Smooth muscle cell (in vitro differentiated cells): ENCODE data around the gene NCKAP5. TPM values are rescaled to one million over a fixed set of nuclear protein-coding genes. Genes with fewer than 3 reads are reported as not detected.

ENCODE experiments used
- DNase-seq: peaks from one replicate; lab custom pipeline; 2025; ENCODE audit not compliant: unreplicated experiment; lab: John Stamatoyannopoulos, UW
- H2AFZ ChIP-seq: fragments of 200-600 bp; sonication (generic); 2 replicates; pipeline ENCODE4 v1.6.0; 2016; ENCODE audit warnings: antibody characterized with exemption, low read depth, mild to moderate bottlenecking
- H3F3A ChIP-seq: fragments of 200-600 bp; sonication (generic); 2 replicates; pipeline ENCODE4 v1.6.0; 2017; ENCODE audit warnings: antibody characterized with exemption, low read depth
- H3K27ac ChIP-seq: fragments of 200-600 bp; sonication (generic); 2 replicates; pipeline ENCODE4 v1.5.1; 2016; ENCODE audit warnings: low read depth, mild to moderate bottlenecking
- H3K27me3 ChIP-seq: fragments of 200-600 bp; sonication (generic); 2 replicates; pipeline ENCODE4 v1.6.1; 2016; ENCODE audit warnings: low read depth, mild to moderate bottlenecking
- H3K36me3 ChIP-seq: fragments of 200-600 bp; sonication (generic); 2 replicates; pipeline ENCODE4 v1.5.1; 2016; ENCODE audit warnings: low read depth
- H3K4me1 ChIP-seq: fragments of 200-600 bp; sonication (generic); 2 replicates; pipeline ENCODE4 v1.5.1; 2016; ENCODE audit warnings: low read depth
- H3K4me2 ChIP-seq: fragments of 200-600 bp; sonication (generic); 2 replicates; pipeline ENCODE4 v1.6.0; 2016; ENCODE audit warnings: mild to moderate bottlenecking
- H3K4me3 ChIP-seq: fragments of 200-600 bp; sonication (generic); 2 replicates; pipeline ENCODE4 v1.5.1; 2016; ENCODE audit warnings: mild to moderate bottlenecking
- H3K79me2 ChIP-seq: fragments of 200-600 bp; sonication (generic); 2 replicates; pipeline ENCODE4 v1.6.0; 2016; ENCODE audit warnings: low read depth, mild to moderate bottlenecking
- H3K9ac ChIP-seq: fragments of 200-600 bp; sonication (generic); 2 replicates; pipeline ENCODE4 v1.6.0; 2016; ENCODE audit warnings: low read depth
- H3K9me3 ChIP-seq: fragments of 200-600 bp; sonication (generic); replicated peaks from 2 replicates; pipeline ENCODE4 v1.5.1; 2016; ENCODE audit warnings: low read depth
- H4K20me1 ChIP-seq: fragments of 200-600 bp; sonication (generic); 2 replicates; pipeline ENCODE4 v1.6.0; 2016; ENCODE audit warnings: low read depth
- CTCF ChIP-seq: fragments of 200-600 bp; sonication (generic); IDR thresholded peaks from 2 replicates; pipeline ENCODE4 v1.5.1; 2017; ENCODE audit warnings: borderline replicate concordance, mild to moderate bottlenecking, antibody characterized with exemption; ENCODE audit not compliant: insufficient read depth, poor library complexity, severe bottlenecking
- WGBS: methylation state at CpG from one replicate; pipeline ENCODE4 v1.1.7; 2016; ENCODE audit warnings: low lambda C conversion rate; 5-methylcytosine and 5-hydroxymethylcytosine counted together
- polyA plus RNA-seq: library from polyadenylated mRNA; unstranded; fragments of >200 nt; fragmentation: Nextera tagmentation; extraction: Ambion mirVana; gene quantifications from 2 replicates; pipeline ENCODE4 v1.2.1, GENCODE V29; 2016
- total RNA-seq: library from RNA; depleted of rRNA; stranded (reverse); fragments of >200 nt; gene quantifications from 2 replicates; pipeline ENCODE4 v1.2.3, GENCODE V29; 2014

NCKAP5 gene
- total and polyA plus RNA-seq, 2 experiments from 2014 or later: 4.6 to 9.5 TPM

- Histone ChIP-seq H3K4me2 (no peak overlapping the region), H4K20me1 (peaks cover 8% of the 10 kb centered on the region), H3K9me3 (no peaks in the 10 kb centered on the region), H3K9ac (no peak overlapping the region), H3K27ac (no peak overlapping the region), H2AFZ (no peak overlapping the region), H3K79me2 (no peaks in the 10 kb centered on the region), H3K36me3 (no peaks in the 10 kb centered on the region), H3K27me3 (no peaks in the 10 kb centered on the region), H3K4me3 (no peak overlapping the region), H3K4me1 (no peaks in the 10 kb centered on the region), H3F3A (no peaks in the 10 kb centered on the region)
- TF ChIP-seq CTCF: no peak
- WGBS: 94% methylated on average over 9 of the region's 9 CpGs
- no peak for DNase-seq
Observed at GRCh38 chr2:133223226-133223625, 345.0 kb downstream of the NCKAP5 start.

GRCh38 chr2:133221398-133221797 is 346.9 kb downstream of the NCKAP5 start:
- Histone ChIP-seq H3K79me2 (no peaks in the 10 kb centered on the region), H3K4me1 (no peaks in the 10 kb centered on the region), H3K4me3 (no peak overlapping the region), H3K36me3 (no peaks in the 10 kb centered on the region), H3K27ac (no peak overlapping the region), H3K4me2 (no peak overlapping the region), H4K20me1 (peaks cover 10% of the 10 kb centered on the region), H2AFZ (no peak overlapping the region), H3K9ac (no peak overlapping the region), H3K9me3 (no peaks in the 10 kb centered on the region), H3K27me3 (no peaks in the 10 kb centered on the region), H3F3A (no peaks in the 10 kb centered on the region)
- TF ChIP-seq CTCF: no peak
- 93% methylated on average over 3 of the region's 3 CpGs for WGBS
- DNase-seq: no peak

GRCh38 chr2:133218204-133218603 is 350.1 kb downstream of the NCKAP5 start:
- Histone ChIP-seq H3K79me2 (no peaks in the 10 kb centered on the region), H2AFZ (no peak overlapping the region), H3K36me3 (no peaks in the 10 kb centered on the region), H3K27me3 (no peaks in the 10 kb centered on the region), H3K4me1 (no peaks in the 10 kb centered on the region), H4K20me1 (peaks cover 10% of the 10 kb centered on the region), H3K4me3 (no peak overlapping the region), H3K9ac (no peak overlapping the region), H3F3A (no peaks in the 10 kb centered on the region), H3K9me3 (no peaks in the 10 kb centered on the region), H3K4me2 (no peak overlapping the region), H3K27ac (no peak overlapping the region)
- 97% methylated on average over 4 of the region's 4 CpGs for WGBS
- TF ChIP-seq CTCF: no peak
- DNase-seq: no peak

GRCh38 chr2:133215477-133215876 is 352.8 kb downstream of the NCKAP5 start:
- no peak overlapping the region for H2AFZ ChIP-seq
- TF ChIP-seq CTCF: no peak
- no peak overlapping the region for H3K4me3 ChIP-seq
- H4K20me1 ChIP-seq: peaks cover 4% of the 10 kb centered on the region
- H3K27ac ChIP-seq: no peak overlapping the region
- H3K4me2 ChIP-seq: no peak overlapping the region
- no peaks in the 10 kb centered on the region for H3F3A ChIP-seq
- no peak overlapping the region for H3K9ac ChIP-seq
- no peaks in the 10 kb centered on the region for H3K79me2 ChIP-seq
- no peaks in the 10 kb centered on the region for H3K9me3 ChIP-seq
- no peak for DNase-seq
- no peaks in the 10 kb centered on the region for H3K4me1 ChIP-seq
- no peaks in the 10 kb centered on the region for H3K36me3 ChIP-seq
- H3K27me3 ChIP-seq: no peaks in the 10 kb centered on the region
